Peyer's patch (tissue), 4 donors: ENCODE data around the gene CDK3. TPM values are rescaled to one million over a fixed set of nuclear protein-coding genes. Genes with fewer than 3 reads are reported as not detected.

ENCODE experiments used
- DNase-seq, 3 donors: peaks; one replicate each; pipeline ENCODE4 v3.0.0-alpha.2; 2017 to 2019
- H3K27ac ChIP-seq, 4 donors: fragments of 200-600 bp; sonication (generic); one replicate each; pipeline ENCODE4 v1.5.1; 2016 to 2019
- H3K27me3 ChIP-seq, 2 donors: fragments of 200-600 bp; sonication (generic); one replicate each; pipeline ENCODE4 v1.5.1; 2019
- H3K36me3 ChIP-seq, 3 donors: fragments of 200-600 bp; sonication (generic); one replicate each; pipeline ENCODE4 v1.5.1; 2016 to 2019
- H3K4me1 ChIP-seq, 4 donors: fragments of 200-600 bp; sonication (generic); one replicate each; pipeline ENCODE4 v1.5.1; 2016 to 2019
- H3K4me3 ChIP-seq, 4 donors: fragments of 200-600 bp; sonication (generic); 1 replicate in 3 of 4; 2 replicates in 1 of 4; pipeline ENCODE4 v1.5.1; 2016 to 2019; ENCODE audit warnings: mild to moderate bottlenecking in 1 of 4
- H3K9me3 ChIP-seq, 4 donors: fragments of 200-600 bp; sonication (generic); one replicate each; pipeline ENCODE4 v1.5.1; 2016 to 2019; ENCODE audit warnings: mild to moderate bottlenecking in 1 of 4
- POLR2A ChIP-seq, 2 donors: fragments of 450-650 bp; IDR thresholded peaks; one replicate each; pipeline ENCODE4 v1.5.1; 2017; ENCODE audit warnings: antibody characterized with exemption in 2 of 2, mild to moderate bottlenecking in 2 of 2, moderate library complexity in 2 of 2
- total RNA-seq, 4 donors: library from RNA; depleted of rRNA; stranded (reverse); fragments of >200 nt; gene quantifications; one replicate each; pipeline ENCODE4 v1.1.0, GENCODE V29; 2016
- TF ChIP-seq, protein P1 (sequence below), 6 experiments: fragments of 450-650 bp in 4 of 6; fragments of 200-600 bp in 2 of 6; sonication (generic) in 1 of 6; IDR thresholded peaks; one replicate each; pipeline ENCODE4 v1.5.1; 2017 to 2019; ENCODE audit warnings: antibody characterized with exemption in 6 of 6, mild to moderate bottlenecking in 3 of 6, moderate library complexity in 1 of 6

The CDK3 gene
- total RNA-seq, 4 donors from 2014 or later: 11.7 to 38.7 (median 23.5) TPM

DNA sequence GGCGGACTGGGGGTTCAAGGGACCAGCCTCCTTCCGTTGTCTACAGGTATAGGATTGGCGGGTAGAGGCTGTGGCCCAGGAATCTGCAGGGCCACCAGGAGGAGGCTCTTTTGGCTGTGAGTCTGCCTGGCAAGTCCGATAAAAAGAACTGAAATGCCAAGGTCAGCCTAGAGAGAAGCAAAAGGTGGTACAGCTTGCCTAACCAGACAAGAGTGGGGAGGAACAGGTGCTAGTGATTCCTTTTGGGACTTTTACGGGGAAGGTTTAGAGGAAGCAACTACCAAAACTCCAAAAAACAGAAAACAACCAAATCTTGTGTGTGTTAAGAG is 32.1 kb downstream of the CDK3 start:
- DNase-seq: no peak
- peak overlapping the region in 1 of 4 donors; percentile 2 for H3K27ac ChIP-seq
- no peaks in the 10 kb centered on the region for H3K27me3 ChIP-seq
- H3K9me3 ChIP-seq: no peaks in the 10 kb centered on the region
- TF ChIP-seq POLR2A (IDR thresholded peaks at IDR 0.05): no peak
- TF ChIP-seq, protein P1, sequence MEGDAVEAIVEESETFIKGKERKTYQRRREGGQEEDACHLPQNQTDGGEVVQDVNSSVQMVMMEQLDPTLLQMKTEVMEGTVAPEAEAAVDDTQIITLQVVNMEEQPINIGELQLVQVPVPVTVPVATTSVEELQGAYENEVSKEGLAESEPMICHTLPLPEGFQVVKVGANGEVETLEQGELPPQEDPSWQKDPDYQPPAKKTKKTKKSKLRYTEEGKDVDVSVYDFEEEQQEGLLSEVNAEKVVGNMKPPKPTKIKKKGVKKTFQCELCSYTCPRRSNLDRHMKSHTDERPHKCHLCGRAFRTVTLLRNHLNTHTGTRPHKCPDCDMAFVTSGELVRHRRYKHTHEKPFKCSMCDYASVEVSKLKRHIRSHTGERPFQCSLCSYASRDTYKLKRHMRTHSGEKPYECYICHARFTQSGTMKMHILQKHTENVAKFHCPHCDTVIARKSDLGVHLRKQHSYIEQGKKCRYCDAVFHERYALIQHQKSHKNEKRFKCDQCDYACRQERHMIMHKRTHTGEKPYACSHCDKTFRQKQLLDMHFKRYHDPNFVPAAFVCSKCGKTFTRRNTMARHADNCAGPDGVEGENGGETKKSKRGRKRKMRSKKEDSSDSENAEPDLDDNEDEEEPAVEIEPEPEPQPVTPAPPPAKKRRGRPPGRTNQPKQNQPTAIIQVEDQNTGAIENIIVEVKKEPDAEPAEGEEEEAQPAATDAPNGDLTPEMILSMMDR (IDR thresholded peaks at IDR 0.05): no peak
- H3K36me3 ChIP-seq: peaks cover 0 to 3% (median 0%) of the 10 kb centered on the region in 3 donors
- peaks cover 0 to 24% (median 1%) of the 10 kb centered on the region in 4 donors for H3K4me1 ChIP-seq
- no peak overlapping the region for H3K4me3 ChIP-seq

DNA sequence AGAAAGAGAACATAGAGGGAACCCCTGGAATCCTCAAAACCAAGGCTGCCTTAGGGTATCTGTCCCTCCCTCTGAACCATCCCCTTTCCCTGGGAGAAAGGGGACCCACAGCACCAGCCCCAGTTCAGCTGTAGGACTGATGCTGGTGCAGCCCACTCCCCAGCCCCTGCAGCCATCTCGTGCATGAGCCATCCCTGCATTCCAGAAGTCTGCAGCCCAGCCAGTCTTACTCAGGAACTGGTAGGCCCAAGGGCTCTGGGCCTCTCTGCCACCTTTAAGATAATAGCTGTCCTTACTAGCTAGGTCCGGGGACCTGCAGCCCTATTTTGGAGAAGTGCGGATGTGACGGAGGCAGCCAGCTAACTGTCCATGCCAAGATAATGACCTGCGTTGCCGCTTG is 32.5 kb downstream of the CDK3 start:
- TF ChIP-seq, protein P1 (IDR thresholded peaks at IDR 0.05): no peak
- no peak for TF ChIP-seq POLR2A (IDR thresholded peaks at IDR 0.05)
- Histone ChIP-seq H3K4me1 (peaks cover 0 to 20% (median 1%) of the 10 kb centered on the region in 4 donors), H3K27ac (peak overlapping the region in 1 of 4 donors; percentile 56), H3K4me3 (no peak overlapping the region), H3K36me3 (peaks cover 0 to 7% (median 0%) of the 10 kb centered on the region in 3 donors), H3K9me3 (no peaks in the 10 kb centered on the region), H3K27me3 (no peaks in the 10 kb centered on the region)
- DNase-seq: no peak

DNA sequence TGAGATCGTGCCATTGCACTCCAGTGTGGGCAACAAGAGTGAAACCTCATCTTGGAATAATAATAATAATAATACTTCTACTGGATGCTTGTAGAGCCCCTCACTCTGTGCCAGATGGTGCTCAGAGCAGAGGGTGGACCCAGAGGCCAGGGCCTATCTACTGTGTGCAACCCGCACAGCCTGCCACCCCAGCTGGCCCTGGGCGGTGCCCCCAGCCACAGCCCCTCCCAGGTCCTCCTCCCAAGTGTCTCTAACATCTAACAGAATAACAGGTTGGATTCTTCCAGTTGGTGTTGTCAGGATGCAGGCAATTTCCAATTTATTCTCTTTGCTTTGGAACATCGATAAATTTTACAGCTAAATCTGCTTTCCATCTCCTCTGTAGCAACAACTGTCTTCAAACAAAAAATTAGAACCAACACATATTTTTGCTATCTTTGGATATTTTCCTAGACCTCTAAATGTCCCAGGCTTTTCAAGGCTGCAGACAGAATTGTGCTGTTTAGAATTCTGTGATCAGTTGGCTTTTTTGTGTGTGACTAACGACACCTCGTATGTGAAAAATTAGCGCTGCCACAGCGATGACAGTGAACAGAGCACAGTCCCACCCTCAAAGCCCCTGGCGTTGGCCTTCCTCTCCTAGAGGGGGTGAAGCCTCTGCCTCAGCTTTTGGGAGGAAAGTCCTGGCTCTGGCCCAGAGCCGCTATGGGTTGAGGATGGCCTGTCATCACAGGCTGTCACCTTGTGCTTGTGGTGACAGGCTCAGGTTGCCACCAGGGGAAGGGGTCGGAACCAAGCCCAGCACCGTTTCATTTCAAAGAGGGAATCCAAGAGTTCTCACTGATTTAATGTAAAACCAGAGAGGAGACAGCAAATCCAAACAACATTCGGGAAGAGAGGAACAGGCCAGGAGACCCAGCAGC is 34.0 kb downstream of the CDK3 start:
- Histone ChIP-seq H3K4me1 (peaks cover 0 to 8% (median 0%) of the 10 kb centered on the region in 4 donors), H3K27me3 (no peaks in the 10 kb centered on the region), H3K36me3 (peaks cover 0 to 22% (median 0%) of the 10 kb centered on the region in 3 donors), H3K4me3 (no peak overlapping the region), H3K27ac (peak overlapping the region in 1 of 4 donors; percentile 62), H3K9me3 (no peaks in the 10 kb centered on the region)
- DNase-seq: no peak
- TF ChIP-seq, protein P1 (IDR thresholded peaks at IDR 0.05): no peak
- TF ChIP-seq POLR2A (IDR thresholded peaks at IDR 0.05): no peak

DNA sequence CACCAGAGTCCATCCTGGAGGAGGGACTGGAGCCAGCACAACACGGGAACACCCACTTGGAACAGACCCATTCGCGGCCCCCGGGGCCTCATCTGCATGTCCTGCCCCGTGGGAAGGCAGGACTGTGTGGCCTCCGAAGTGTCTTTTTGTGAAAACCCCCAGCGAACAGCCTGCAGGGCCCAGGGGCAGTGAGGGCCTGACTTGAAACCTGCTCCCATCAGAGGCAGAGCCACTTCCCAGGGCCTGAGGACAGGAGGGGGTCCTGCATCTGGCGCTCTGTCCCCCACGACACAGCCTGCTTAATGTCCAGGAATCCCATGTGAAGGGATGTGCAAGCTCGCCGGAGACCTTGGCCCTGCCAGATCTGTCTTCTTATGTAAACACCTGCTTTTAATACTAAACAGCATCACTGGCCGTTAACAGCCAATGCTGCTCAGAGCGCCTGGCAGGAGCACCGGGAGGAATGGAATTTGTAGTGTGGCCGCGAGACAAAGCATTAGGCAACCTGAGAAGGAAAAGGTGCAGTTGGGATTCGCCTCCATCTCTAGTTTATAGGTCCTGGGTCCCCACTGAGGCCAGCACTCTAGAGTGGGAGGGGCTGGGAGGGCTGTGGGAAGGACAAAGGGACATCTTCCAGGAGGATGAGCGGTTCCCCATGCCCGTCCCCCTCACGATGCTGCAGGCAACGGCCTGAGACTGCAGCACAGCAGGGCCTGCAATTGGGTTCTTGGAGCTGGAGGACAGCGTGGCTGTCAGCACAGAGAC is 36.0 kb downstream of the CDK3 start:
- Histone ChIP-seq H3K36me3 (peaks cover 0 to 42% (median 0%) of the 10 kb centered on the region in 3 donors), H3K4me3 (no peak overlapping the region), H3K9me3 (no peaks in the 10 kb centered on the region), H3K4me1 (peaks cover 0 to 5% (median 0%) of the 10 kb centered on the region in 4 donors), H3K27me3 (no peaks in the 10 kb centered on the region), H3K27ac (peak overlapping the region in 1 of 4 donors; percentile 62)
- DNase-seq: no peak
- TF ChIP-seq POLR2A (IDR thresholded peaks at IDR 0.05): no peak
- TF ChIP-seq, protein P1 (IDR thresholded peaks at IDR 0.05): no peak

DNA sequence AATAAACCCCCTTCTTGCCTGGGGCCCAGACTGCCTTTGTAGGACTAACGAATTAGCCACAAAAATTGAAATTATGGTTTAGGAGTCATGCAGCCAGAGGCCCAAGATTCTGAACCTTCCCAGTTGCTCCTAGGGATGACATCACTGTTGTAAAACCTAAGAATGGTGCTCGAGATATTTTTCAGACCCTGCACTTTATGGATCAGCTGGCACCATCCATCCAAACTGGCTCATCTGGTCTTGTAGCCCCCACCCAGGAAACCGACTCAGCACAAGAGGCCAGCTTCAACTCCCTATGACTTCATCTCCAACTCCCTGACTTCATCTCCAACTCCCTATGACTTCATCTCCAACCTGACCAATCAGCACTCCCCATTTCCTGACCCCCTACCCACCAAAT is 37.4 kb downstream of the CDK3 start:
- Histone ChIP-seq H3K4me1 (no peaks in the 10 kb centered on the region), H3K27ac (peak overlapping the region in 1 of 4 donors; percentile 62), H3K9me3 (no peaks in the 10 kb centered on the region), H3K4me3 (no peak overlapping the region), H3K36me3 (peaks cover 0 to 56% (median 0%) of the 10 kb centered on the region in 3 donors), H3K27me3 (no peaks in the 10 kb centered on the region)
- no peak for DNase-seq
- TF ChIP-seq POLR2A (IDR thresholded peaks at IDR 0.05): no peak
- TF ChIP-seq, protein P1 (IDR thresholded peaks at IDR 0.05): no peak
